HG03025 (cell line): ENCODE data around the gene SOHLH1.

Experiments
- ATAC-seq: cut with Tn5 transposase; IDR thresholded peaks from one replicate; pipeline ENCODE4 v1.9.1; 2021; ENCODE audit warnings: mild to moderate bottlenecking, moderate library complexity; ENCODE audit not compliant: unreplicated experiment, low FRiP score

SOHLH1 gene, protein sequence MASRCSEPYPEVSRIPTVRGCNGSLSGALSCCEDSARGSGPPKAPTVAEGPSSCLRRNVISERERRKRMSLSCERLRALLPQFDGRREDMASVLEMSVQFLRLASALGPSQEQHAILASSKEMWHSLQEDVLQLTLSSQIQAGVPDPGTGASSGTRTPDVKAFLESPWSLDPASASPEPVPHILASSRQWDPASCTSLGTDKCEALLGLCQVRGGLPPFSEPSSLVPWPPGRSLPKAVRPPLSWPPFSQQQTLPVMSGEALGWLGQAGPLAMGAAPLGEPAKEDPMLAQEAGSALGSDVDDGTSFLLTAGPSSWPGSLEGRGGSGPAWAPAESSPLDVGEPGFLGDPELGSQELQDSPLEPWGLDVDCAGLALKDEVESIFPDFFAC

DNA sequence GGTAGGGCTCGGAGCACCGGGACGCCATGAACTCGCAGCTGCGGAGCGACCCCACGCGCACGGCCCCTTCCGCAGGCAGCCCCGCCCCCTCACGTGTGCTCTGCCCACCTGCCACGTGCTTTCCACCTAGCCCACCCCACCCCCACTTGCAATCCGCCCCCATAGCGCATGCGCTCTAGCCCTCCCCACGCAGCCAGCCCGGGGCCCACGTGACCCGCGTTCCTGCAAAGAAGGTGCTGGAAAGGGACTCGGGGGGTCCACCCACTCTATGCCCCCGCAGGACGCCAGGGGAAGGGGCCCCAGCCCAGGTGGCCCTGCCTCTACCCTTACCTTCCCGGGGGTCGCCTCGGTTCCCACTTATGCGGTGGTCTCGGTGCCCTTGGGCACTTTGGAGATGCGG, at the start of gene SOHLH1:
TSS of gene SOHLH1 (minus strand) at position 42 of the 400 bp plus-strand sequence. CDS start at position 28, 14 bp downstream.
- ATAC-seq: no peak

DNA sequence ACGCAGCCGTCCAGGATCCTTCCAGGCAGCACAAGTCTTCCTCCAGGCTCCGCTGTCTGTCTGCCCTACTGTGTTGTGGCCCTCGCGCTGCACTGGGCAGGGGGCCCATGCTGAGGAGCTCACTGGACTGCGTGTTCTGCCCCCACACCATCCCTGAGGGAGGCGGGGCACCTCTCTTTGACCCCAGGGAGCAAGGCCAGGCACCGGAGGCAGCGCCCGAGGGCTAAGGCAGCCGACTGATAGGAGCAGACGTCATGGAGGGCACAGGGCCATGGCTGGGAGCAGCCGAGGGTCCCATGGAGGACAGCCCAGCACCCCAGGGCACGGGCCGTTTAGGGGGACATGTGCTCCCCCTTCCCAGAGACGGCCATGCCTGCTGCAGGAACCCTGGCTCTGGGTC, 49.4 kb upstream of the SOHLH1 start:
- no peak for ATAC-seq

DNA sequence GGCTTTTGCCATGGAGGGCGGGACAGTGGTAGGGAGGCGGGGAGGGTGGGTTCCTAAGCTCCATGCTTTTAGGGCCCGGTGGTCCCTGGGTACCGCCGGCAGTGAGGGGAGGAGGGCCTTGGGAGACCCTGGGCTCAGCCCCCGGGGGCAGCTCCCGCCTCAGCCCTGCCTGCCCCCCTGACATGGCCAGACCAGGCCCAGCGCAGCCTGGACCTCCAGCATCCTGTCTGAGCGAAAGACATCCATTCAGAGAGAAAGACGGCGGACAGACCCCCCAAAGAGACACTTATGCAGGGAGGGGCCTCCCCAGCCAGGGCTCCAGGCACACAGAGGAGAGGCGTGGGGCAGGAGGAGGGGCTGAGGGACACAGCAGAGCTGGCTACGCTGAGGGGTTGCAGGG, 48.0 kb upstream of the SOHLH1 start:
- ATAC-seq: no peak

DNA sequence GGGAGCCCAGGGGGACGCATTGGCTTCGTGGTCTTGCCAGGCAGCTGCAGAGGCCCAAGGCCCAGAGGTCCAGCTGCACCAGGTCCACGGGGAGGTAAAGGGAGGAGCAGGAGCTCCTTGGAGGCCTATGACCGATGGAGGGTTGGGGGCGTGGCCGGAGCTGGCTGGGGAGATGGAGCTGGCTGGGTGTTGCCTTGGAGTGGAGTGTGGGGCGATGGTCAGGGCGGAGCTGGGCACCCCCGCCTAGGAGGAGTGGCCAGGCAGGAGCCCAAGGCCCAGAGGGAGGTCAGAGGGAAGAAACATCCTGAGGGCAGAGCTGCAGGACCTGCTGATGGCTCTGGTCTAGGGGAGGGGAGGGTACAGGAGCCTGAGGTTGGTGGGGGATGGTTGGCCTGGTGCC, 47.3 kb upstream of the SOHLH1 start:
- ATAC-seq: no peak

DNA sequence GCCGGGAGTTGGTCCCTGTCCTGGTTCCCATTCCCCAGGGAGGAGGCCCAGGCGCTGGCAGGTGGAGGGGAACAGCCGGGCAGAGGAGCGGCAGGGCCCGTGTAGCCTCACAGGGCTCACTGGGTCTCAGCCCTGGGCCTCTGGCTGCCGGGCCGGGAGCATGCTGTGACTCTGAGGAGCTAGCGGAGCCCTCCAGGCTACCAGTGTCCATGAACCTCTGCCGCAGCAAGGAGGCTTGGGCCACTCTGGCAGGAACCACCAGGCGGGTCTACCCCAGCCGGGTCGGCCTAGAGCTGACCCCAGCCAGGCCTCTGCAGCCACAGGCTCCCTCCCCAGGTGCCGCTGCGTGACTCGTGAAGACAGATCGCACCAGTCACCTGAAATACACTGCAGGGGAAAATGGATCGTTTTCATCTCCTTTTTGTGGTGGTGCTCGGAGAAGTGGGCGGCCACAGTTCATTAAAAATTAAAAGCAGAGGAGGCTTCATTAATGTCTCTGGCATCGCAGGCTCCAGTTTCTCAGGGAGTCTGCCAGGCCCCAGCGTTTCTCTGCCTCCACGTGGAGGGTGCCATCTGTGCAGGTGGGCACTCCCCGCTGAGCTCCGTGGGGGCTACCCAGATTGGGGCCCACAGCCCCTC, 46.5 kb upstream of the SOHLH1 start:
- ATAC-seq: no peak

DNA sequence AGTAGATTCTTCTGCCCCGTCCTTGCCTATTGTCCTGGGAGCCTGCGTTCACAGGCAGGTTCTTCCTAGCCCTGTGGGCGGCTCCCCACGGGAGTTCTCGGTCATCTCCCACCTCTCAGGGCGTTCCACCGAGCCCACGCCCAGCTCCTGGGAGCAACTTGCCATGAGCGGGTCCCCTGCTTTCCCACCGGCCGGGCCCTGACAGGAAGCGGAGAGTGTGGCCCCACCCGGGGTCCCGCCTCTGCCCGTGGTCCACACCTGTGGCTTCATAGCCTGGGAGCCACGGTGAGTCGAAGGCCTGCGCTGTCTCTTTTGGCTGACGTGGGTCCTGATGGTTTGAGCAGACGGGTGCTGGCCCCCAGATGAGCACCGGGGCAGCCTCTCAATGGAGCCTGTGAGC, 45.9 kb upstream of the SOHLH1 start:
- ATAC-seq: no peak

DNA sequence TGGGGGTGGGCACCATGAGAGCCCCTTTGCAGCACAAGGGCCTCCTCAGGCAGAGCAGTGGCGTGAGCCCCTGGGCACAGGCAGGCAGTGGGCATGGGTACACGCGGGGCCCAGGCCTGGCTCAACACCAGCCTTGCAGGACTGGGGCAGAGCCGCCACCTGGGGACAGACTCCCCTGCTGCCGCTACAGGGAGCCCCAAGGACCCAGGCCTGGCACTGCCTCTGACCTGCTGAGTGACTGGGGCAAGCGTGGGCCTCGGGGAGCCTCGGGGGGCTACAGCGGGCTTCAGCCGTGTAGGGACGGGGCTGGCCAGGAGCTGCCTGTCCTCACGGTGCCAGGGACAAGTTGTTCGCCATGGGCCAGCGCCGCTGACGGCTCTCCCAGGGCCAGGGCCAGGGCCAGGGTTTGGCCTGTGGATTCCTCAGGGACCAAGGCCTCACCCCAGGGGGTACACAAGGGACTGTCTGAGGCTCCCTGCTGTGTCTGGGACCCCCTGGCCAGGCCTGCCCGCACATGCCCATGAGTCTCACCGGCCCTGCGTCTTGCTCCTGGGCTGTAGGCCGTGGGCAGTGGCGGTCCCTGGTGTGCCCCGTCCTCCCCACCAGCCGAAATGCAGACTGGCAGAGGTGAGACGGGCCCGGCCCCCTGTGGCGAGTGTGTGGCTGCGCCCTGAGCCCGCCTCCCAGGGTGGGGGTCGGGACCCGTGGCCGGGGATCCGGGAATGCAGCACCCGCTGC, 45.2 kb upstream of the SOHLH1 start:
- no peak for ATAC-seq

DNA sequence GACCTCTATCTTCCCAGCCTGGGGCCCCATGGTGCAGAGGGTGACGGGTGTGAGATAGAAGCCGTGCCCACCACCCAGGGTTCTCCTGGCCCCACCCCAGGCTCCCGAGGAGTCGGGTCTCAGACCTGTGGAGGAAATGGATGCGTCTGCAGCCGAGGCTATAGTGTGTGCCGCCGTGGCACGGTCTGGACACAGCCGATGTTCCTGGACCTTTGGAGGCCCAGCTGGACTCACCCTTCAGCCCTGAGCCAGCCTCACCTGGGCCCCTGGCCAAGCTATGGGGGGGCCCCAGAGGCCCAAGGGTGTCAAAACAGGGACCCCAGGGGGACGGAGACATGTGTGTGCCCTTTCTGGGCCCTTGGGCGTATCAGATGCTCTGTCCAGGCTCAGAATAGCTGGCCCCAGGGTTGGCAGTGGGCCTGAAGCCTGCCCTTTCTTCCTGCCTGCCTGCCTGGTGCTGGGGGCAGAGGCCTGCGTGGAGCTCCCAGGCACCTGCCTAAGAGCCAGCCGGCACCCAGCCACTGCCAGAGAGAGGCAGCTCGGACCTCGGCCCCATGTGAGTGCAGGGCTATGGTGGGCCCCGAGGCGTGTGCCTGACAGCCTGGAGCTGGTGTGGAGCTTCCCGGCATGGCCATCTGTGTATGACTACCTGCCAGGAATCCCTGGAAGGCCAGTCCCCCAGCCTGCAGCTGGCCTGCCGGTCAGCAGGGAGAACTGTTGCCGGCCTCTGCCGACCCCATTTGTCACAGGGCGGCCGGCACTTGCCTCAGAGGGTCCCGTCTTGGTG, 44.5 kb upstream of the SOHLH1 start:
- no peak for ATAC-seq

DNA sequence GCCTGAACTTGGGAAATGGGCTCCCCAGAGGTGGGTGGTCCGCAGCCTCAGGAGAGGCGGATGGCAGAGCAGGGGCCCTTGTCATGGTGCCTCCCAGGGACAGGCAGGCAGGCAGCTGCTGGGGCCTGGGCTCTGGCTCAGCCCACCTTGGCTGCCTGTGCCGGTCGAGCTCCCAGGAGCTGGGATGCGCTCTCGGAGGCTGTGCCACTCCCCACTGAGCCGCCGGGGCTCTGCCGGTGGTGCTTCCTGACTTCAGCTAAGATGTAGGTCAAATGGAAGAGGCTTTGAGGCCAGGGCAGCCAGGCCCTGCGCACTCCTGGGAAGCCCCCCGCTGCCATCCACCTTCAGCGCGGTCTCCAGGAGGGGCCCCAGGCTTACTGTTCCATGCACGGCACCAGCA, 43.7 kb upstream of the SOHLH1 start:
- ATAC-seq: no peak

DNA sequence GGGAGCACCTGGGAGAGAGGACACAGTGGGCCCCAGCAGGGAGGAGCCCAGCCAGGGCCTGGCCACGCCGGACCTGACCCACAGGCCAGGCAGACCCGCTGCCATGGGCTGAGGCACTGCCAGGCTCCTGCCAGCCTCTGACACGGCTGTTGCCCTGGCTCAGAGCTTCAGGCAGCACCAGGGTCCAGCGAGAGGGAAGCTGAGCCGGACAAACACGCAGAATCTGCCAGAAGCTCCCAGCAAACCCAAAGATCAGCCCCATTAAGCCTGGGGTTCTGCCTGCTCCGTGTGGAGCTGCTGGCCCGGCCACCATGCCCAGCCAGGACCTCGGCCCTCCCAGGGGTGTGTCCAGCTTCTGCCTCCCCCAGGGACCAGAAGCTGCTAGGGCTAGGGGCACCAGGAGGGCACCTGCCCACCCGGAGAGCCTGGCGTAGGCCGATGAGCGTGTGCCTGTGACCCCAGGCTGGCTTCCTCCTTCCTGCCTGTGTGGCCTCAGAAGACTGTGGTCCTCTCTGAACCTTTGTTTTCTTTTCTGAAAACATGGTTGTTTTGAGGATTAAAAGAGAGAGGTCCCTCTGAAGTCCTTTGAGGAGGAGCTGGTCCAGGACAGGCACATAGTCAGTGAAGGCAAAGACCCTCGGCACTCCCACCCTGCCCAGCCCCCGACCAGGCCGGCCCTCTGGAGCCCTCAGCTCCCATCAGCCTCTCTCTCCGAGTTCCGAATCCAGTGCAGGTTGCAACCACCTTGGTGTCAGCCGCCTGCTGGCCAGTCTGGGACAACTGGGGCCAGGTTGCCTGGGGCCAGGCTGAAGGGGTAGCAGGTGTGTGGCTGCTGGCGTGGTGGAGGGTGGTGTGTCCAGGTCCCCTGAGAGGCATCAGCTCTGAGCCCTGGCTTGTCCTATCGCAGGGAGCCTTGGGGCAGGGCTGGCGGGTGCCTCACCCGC, 42.3 kb upstream of the SOHLH1 start:
- no peak for ATAC-seq

DNA sequence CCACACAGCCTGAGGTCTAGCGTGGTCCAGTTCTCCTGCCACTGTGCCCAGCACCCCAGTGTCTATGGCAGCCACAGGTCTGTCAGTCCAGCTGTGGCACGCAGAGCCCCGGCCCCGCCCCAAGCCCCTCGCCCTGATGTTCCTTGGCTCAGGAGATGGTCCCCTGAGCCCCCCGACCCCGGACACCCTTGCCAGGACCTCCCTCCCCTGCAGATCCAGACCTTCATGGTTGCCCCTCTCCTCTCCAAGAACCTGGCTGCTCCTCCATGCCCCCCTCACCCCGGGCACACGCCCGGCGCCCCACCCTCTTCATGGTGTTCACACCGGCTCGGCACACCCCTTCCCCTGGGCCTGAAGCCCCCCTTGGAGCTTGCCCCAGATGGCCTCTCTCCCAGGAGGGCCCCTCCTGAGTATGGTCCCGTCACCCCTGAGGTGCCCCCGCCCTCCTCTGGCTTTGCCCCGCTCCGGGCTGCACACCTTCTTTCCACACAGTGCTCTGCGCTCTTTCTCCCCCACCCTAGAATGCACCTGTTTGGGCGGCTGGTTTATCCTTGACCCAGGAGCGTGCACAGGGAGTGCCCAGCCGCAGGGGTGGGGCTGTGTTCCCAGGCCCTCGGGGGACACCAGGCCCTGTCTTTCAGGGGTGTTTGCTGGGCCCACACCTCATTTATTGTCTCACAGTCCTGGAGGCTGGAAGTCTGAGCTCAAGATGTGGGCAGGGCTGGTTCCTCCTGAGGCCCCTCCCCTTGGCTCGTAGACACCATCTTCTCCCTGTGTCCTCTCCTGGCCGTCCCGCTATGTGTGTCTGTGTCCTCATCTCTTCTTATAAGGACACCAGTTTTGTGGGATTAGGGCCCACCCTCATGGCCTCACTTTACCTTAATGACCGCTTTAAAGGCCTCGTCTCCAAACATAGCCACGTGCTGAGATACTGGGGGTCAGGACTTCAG, 40.3 kb upstream of the SOHLH1 start:
- ATAC-seq: no peak

DNA sequence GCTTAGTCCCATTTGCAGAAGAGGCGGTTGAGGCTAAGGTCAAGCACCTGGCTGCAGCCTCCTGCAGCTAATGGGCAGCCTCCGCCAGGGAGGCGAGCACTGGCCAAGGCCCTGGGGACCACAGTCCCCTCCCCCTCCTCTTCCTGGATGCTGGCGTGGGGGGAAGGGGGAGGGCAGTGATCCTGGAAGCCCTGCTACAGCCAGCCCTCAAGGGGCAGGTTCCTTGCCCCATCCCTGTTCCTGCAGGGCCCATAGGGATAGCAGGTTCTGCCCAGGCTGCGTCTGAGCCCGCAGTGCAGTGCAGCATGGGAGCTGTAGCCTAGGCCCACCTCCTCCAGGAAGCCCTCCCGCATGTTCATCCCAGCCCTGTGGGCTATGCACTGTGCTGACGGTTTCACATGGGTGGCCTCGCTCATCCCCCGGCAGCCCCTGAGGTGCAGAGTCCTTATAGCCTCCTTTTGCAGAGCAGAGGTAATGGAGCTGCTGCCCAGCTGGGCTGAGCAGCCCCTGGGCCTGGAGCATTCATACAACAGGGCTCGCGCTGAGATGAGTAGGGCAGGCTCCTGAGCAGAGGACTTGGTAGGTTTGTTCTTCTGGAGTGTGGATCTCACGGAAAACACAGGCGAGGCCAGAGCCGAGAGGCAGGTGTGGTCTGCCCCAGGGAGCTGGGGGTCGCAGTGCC, 38.7 kb upstream of the SOHLH1 start:
- no peak for ATAC-seq

DNA sequence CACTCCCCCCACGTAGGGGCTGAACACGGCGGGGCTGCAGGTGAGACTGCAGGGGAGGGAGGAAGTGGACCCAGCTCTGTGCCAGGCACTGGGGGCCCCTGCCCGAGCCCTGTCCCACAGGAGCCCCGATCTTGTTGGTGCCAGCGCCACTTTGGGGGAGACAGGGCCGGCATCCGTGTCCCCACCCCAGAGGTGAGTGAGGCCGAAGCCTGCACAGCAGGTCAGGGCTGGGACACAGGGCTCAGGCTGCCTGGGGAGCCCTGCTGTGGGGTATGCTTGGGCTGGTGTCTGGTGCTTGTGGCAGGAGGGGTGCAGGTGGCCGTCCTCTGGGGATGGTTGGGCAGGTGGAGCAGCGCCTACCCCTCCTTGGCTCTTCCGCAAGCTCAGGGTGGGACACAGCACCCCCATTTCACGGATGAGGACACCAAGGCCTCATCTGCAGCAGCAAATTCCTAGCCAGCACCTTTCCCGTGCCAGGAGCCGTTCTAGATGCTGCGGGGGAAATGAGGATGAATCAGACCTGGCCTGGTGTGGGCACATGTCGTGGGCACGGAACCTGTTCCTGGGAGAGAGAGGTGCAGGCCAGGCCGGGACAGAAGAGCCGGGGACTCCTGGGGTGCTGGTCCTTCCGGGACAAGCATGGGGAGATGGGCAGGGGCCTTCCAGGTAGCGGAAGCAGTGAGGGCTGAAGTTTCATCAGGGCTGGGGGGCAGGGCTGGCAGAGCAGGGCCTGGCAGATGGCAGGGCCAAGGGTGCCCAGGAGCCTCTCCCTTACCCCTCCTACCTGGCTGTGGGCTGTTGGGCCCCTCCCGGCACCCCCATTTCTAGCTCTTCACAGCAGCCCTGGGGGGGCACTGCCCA, 37.9 kb upstream of the SOHLH1 start:
- no peak for ATAC-seq

DNA sequence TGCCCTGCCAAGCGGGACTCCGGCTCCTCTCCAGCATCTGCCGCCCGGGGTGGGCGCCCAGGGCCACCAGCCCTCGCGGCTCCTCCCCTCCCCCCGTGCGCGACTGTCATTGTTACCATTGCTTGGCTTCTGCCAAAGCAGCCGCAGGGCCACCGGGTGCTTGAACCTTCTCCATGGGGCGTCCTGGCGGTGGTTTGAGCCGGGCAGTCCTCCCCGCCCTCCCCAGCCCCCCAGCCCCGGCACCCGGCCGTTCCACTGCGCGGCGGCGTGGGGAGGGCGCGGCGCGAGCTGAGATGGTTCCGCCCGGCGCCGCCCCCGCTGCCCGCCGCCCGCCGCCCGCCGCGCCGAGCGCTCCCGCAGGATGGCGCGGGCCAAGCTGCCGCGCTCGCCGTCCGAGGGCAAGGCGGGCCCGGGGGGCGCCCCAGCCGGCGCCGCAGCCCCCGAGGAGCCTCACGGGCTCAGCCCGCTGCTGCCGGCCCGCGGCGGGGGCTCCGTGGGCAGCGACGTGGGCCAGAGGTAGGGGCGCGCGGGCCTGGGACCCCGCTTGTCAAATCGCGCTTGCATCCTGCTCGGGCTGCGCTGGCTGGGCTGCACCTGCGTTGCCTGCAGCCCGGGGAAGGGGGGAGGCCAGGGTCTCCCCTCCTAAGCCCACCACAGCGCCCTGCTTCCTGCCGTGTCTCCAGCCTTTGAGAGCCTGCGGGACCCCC, 37.1 kb upstream of the SOHLH1 start:
- ATAC-seq: no peak

DNA sequence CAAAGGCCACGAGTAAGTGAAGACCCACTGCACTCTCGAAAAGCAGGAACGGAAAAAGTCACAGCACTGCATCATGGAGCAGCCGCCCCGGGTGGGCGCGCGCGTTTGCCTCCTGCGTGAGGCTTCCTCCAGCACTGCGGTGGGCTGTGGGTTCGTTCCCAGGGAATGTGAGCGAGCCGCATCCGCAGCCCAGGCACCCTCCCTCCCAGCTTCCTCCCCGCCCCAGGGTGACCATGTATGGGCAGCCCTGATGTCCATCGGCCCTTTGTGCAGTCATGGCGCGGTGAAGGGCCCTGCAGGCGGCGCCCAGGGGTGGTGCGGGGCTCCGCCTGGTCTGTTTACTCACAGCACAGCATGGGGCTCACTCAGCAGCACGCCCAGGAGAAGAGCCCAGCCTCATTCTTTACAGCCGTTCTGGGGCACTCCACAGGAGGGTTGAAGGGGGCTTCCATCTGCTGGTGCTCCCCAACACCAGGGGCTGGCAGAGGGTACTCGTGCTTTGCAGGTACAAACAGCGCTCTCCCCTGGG, 35.4 kb upstream of the SOHLH1 start:
- no peak for ATAC-seq

DNA sequence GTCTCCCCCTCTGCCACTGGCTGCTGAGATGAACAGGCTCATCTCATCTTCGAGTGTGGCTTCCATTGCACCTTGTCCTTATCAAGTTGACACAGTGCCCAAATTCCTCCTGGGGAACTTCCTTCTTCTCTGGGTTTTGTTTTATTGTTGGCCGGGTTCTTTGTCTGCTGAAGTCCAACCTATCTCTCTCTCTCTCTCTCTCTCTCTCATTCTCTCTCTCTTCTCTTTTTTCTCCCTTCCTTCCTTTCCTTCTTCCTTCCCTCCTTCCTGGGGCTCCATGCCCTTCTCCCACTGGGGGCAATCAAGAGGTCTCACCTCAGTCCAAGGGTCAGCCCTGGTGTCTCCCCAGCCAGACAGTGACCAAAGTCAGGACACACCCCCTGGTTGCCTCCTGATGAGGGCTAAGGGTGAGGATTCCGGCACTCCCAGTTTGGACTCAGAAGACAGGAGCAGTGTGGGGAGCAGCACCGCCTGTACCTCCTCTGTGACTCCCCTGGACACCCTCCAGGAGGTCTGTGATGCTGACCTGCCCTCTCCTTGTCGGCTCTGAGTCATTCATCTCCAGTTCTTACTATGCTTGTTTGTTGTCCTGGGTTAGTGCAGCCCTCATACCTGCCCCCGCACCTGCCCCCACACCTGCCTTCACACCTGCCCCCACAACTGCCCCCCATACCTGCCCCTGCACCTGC, 33.4 kb upstream of the SOHLH1 start:
- no peak for ATAC-seq
